Endothelial cell of umbilical vein (primary cell): ENCODE results near the gene SMIM41. TPM values are rescaled to one million over a fixed set of nuclear protein-coding genes. Genes with fewer than 3 reads are reported as not detected.
"Not testable (repeated sequence)": the region's sequence is repeated elsewhere in the genome, so short reads cannot be mapped to it uniquely, and the experiment has no call there.

Experiments
- BruUV-seq: library from RNA; stranded (reverse); fragments of 400-500 nt; replicated peaks from 2 replicates; lab custom pipeline; 2021; lab: Mats Ljungman, UMichigan
- CTCF ChIA-PET: fragments of 300-600, 350-600 bp; sonication (Branson Sonifier 250); formaldehyde crosslinking; loops from one replicate; lab custom pipeline; 2021; ENCODE audit warnings: antibody characterized with exemption, inconsistent platforms; lab: Charles Lee
- POLR2A ChIA-PET: fragments of 300-600, 350-600 bp; sonication (Branson Sonifier 250); formaldehyde crosslinking; loops from one replicate; lab custom pipeline; 2021; ENCODE audit warnings: antibody characterized with exemption, inconsistent platforms; lab: Charles Lee
- DNase-seq: peaks from one replicate; pipeline ENCODE4 v3.0.0-alpha.2; 2011; ENCODE audit warnings: low read depth, low spot score
- FAIRE-seq: peaks from 2 replicates; lab custom pipeline; 2011; peaks lifted over from hg19 to GRCh38; lab: Jason Lieb, UNC
- H2AFZ ChIP-seq: 2 replicates; pipeline ENCODE4 v1.6.0; 2012; ENCODE audit warnings: low read depth, low read length, control low read depth, inconsistent platforms
- H3K27ac ChIP-seq: 2 replicates; pipeline ENCODE4 v1.5.1; 2011; ENCODE audit warnings: low read depth, mild to moderate bottlenecking, control low read depth, low read length, moderate library complexity; ENCODE audit not compliant: insufficient read depth
- H3K27me3 ChIP-seq, 2 experiments: 2 replicates each; pipeline versions ENCODE4 v1.6.0 to v1.6.1; 2011; ENCODE audit warnings: low read length in 2 of 2, mixed read lengths in 1 of 2; ENCODE audit not compliant: control insufficient read depth in 2 of 2, insufficient read depth in 2 of 2
- H3K36me3 ChIP-seq, 2 experiments: 2 replicates in 1 of 2; 3 replicates in 1 of 2; pipeline ENCODE4 v1.5.1; 2011; ENCODE audit warnings: low read length in 2 of 2, mild to moderate bottlenecking in 1 of 2, moderate library complexity in 1 of 2; ENCODE audit not compliant: control insufficient read depth in 2 of 2, insufficient read depth in 2 of 2; ENCODE audit errors: extremely low read depth in 1 of 2
- H3K4me1 ChIP-seq: 3 replicates; pipeline ENCODE4 v1.5.1; 2011; ENCODE audit warnings: mild to moderate bottlenecking, low read length; ENCODE audit not compliant: control insufficient read depth, insufficient read depth; ENCODE audit errors: extremely low read depth
- H3K4me2 ChIP-seq: 2 replicates; pipeline ENCODE4 v1.6.1; 2011; ENCODE audit warnings: low read length, control low read depth, mixed read lengths; ENCODE audit not compliant: insufficient read depth
- H3K4me3 ChIP-seq, 3 experiments: fragments of 200-600 bp in 1 of 3; sonication (generic), shearing (Covaris generic) in 1 of 3; replicated peaks in 1 of 3; 2 replicates each; pipeline ENCODE4 v1.5.1; 2011 to 2016; ENCODE audit warnings: control low read depth in 3 of 3, low read length in 3 of 3, mild to moderate bottlenecking in 2 of 3, inconsistent platforms in 1 of 3, low read depth in 1 of 3, moderate library complexity in 1 of 3; ENCODE audit not compliant: insufficient read depth in 1 of 3
- H3K79me2 ChIP-seq: 2 replicates; pipeline ENCODE4 v1.6.0; 2012; ENCODE audit warnings: low read length, inconsistent platforms; ENCODE audit not compliant: control insufficient read depth, insufficient read depth
- H3K9ac ChIP-seq: replicated peaks from 2 replicates; pipeline ENCODE3; 2011; ENCODE audit warnings: low read length, control low read depth; ENCODE audit not compliant: insufficient read depth; ENCODE audit errors: extremely low read depth
- H3K9me1 ChIP-seq: replicated peaks from 3 replicates; pipeline ENCODE4 v1.6.0; 2011; ENCODE audit warnings: mild to moderate bottlenecking, low read length; ENCODE audit not compliant: control insufficient read depth, insufficient read depth; ENCODE audit errors: extremely low read depth
- H3K9me3 ChIP-seq: replicated peaks from 2 replicates; pipeline ENCODE4 v1.5.1; 2012; ENCODE audit warnings: low read length, inconsistent platforms; ENCODE audit not compliant: control insufficient read depth, insufficient read depth
- H4K20me1 ChIP-seq: replicated peaks from 2 replicates; pipeline ENCODE3; 2011; ENCODE audit warnings: mild to moderate bottlenecking, low read length; ENCODE audit not compliant: control insufficient read depth, insufficient read depth; ENCODE audit errors: extremely low read depth
- CTCF ChIP-seq, 2 donors: IDR thresholded peaks; 1 replicate in 1 of 2; 2 replicates in 1 of 2; pipeline ENCODE4 v1.5.1; 2011; ENCODE audit warnings: low read length in 2 of 2, mild to moderate bottlenecking in 2 of 2, moderate library complexity in 2 of 2, control low read depth in 1 of 2, inconsistent platforms in 1 of 2, low read depth in 1 of 2; ENCODE audit not compliant: insufficient read depth in 1 of 2; ENCODE audit errors: extremely low read depth in 1 of 2
- FOS ChIP-seq: IDR thresholded peaks from 2 replicates; pipeline ENCODE4 v1.6.1; 2011; ENCODE audit warnings: mild to moderate bottlenecking, low read length, moderate library complexity, borderline replicate concordance; ENCODE audit not compliant: insufficient read depth
- GATA2 ChIP-seq: IDR thresholded peaks from 2 replicates; pipeline ENCODE4 v1.7.0; 2011; ENCODE audit warnings: low read depth, mild to moderate bottlenecking, moderate library complexity, mixed read lengths, low read length; ENCODE audit not compliant: insufficient read length, insufficient read depth
- MAX ChIP-seq: IDR thresholded peaks from 2 replicates; pipeline ENCODE4 v1.6.1; 2011; ENCODE audit not compliant: insufficient read depth, insufficient read length
- POLR2A ChIP-seq: IDR thresholded peaks from 2 replicates; pipeline ENCODE4 v1.6.1; 2012; ENCODE audit warnings: low read depth, mild to moderate bottlenecking, control low read depth, low read length
- dilution Hi-C: fragments of 300-500 bp; cut with MboI; formaldehyde crosslinking; loops from one replicate; pipeline ENCODE4 v1.15.0; 2019; ENCODE audit warnings: low sequenced_read_pairs; ENCODE audit not compliant: extremely low pct_ligation_motif_present
- intact Hi-C: fragments of 100-400 bp; cut with micrococcal nuclease; formaldehyde crosslinking; loops from one replicate; pipeline ENCODE4 v1.10.0; 2022
- polyA plus RNA-seq, 4 experiments: library from polyadenylated mRNA; depleted of rRNA in 3 of 4; stranded (reverse) in 3 of 4; unstranded in 1 of 4; fragments of >200 nt; gene quantifications; 2 replicates each; pipeline versions ENCODE4 v1.2.1 to v1.2.3, GENCODE V29; 2011 to 2012; ENCODE audit warnings: missing spikeins in 1 of 4
- total RNA-seq: library from RNA; stranded (reverse); gene quantifications from 2 replicates; pipeline ENCODE4 v1.2.3, GENCODE V29; 2021

SMIM41 gene
- total and polyA plus RNA-seq, 2 donors (not counting 3 experiments of a cell fraction or from before 2014, with no cell fraction given) = not detected

DNA sequence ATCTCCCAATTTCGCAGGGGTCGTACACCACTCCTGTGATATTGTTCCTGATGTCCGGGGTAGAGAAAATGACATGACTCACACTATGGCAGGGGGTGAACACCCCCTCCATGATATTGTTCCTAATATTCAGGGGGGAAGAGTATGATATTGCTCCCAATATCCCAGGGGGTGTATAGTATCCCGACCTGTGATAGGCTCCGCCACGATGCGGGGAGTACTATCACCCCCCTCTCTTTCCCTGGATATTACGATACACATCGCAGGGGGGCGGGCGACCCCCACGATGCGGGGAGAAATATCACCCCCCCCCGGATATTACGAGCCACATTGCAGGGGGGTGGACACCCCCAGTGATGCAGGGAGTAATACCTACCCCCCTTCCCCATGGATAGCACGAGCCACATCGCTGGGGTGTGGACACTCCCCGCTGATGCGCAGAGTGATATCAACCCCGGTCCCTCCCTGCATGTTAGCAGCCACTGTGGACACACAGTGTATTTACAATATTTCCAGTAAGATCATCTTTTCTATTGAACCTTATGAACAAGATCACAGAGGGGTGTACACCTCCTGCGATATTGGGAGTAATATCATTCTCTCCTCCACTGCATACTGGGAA, 17.7 kb downstream of the SMIM41 start:
- BruUV-seq = no TSS peak
- no peak for FAIRE-seq

GRCh38 chr12:52104431-52105089, 25.1 kb downstream of the SMIM41 start:
- POLR2A ChIA-PET = not testable (repeated sequence)

More for the DNA sequence above, 17.7 kb downstream of the SMIM41 start:
- no peaks in the 10 kb centered on the region for H4K20me1 ChIP-seq
- DNase-seq = no peak
- TF ChIP-seq FOS (no peak), POLR2A (no peak), MAX (no peak), GATA2 (no peak), CTCF (IDR thresholded peaks at IDR 0.05; ENCODE audit: extremely low read depth in 1 of 2, insufficient read depth in 1 of 2, low read depth in 1 of 2, low read length in 2 of 2) (no peak)
- CTCF ChIA-PET = no interaction called here
- H3K9ac ChIP-seq = no peak overlapping the region
- H3K9me1 ChIP-seq = no peaks in the 10 kb centered on the region
- H3K4me2 ChIP-seq = no peak overlapping the region
- POLR2A ChIA-PET = no interaction called here
- H3K27me3 ChIP-seq = peaks cover 0 to 3% of the 10 kb centered on the region in 2 experiments
- no peak overlapping the region for H3K4me3 ChIP-seq
- no peaks in the 10 kb centered on the region for H3K4me1 ChIP-seq
- H2AFZ ChIP-seq = no peak overlapping the region
- intact Hi-C loops (loop anchor here (2.0 kb wide), 1 partner anchor 70 kb away; no protein-coding TSS in a partner anchor), dilution Hi-C loops (no loop called here)
- H3K79me2 ChIP-seq = no peaks in the 10 kb centered on the region
- H3K27ac ChIP-seq = no peak overlapping the region
- no peaks in the 10 kb centered on the region for H3K36me3 ChIP-seq
- H3K9me3 ChIP-seq = no peaks in the 10 kb centered on the region

More at GRCh38 chr12:52104431-52105089, 25.1 kb downstream of the SMIM41 start:
- intact Hi-C loops = loop anchor here (2.0 kb wide), 1 partner anchor 54 kb away; the partner anchor contains the start of gene NR4A1
- DNase-seq, H3K9me1 ChIP-seq, H3K9me3 ChIP-seq, H3K36me3 ChIP-seq, H3K27me3 ChIP-seq, H3K27ac ChIP-seq, H4K20me1 ChIP-seq, H3K79me2 ChIP-seq, FAIRE-seq, H2AFZ ChIP-seq, H3K4me2 ChIP-seq, H3K9ac ChIP-seq, H3K4me1 ChIP-seq, BruUV-seq, dilution Hi-C loops, H3K4me3 ChIP-seq: not testable (repeated sequence)
- CTCF ChIA-PET = interaction anchor here (0.9 to 2.0 kb wide), 5 partner anchors 13 to 79 kb away, joined by 3 to 8 read pairs (median 3); no protein-coding TSS in a partner anchor
